T-cell (primary cell): ENCODE results near the gene NDST1. TPM values are rescaled to one million over a fixed set of nuclear protein-coding genes. Genes with fewer than 3 reads are reported as not detected.

ENCODE experiments used
- ATAC-seq, 4 experiments: fragments of 200-7000 bp in 3 of 4; fragments of 150-1000 bp in 1 of 4; cut with Tn5 transposase; replicated peaks in 1 of 4; 1 replicate in 3 of 4; 2 replicates in 1 of 4; pipeline ENCODE4 v1.10.0; 2021; ENCODE audit warnings: moderate library complexity in 3 of 4, mild to moderate bottlenecking in 2 of 4, moderate number of reproducible peaks in 1 of 4
- CTCF ChIA-PET, 2 donors: fragments of 300-600 bp; sonication (Branson Sonifier 250); formaldehyde crosslinking; loops; one replicate each; lab custom pipeline; 2022; ENCODE audit warnings: antibody characterized with exemption in 2 of 2; lab: Charles Lee
- POLR2A ChIA-PET, 2 donors: fragments of 300-600 bp; sonication (Branson Sonifier 250); formaldehyde crosslinking; loops; one replicate each; lab custom pipeline; 2022; ENCODE audit warnings: antibody characterized with exemption in 2 of 2; lab: Charles Lee
- DNase-seq, 35 experiments: peaks; one replicate each; pipeline versions ENCODE4 v3.0.0 to v3.0.0-alpha.2; 2013 to 2023
- H3K27ac ChIP-seq: one replicate; pipeline ENCODE4 v1.5.1; 2013; ENCODE audit warnings: low read length
- H3K27me3 ChIP-seq, 2 experiments: replicated peaks in 1 of 2; 1 replicate in 1 of 2; 2 replicates in 1 of 2; pipeline versions ENCODE4 v1.6.1 to v1.7.0; 2013; ENCODE audit warnings: low read length in 1 of 2, mixed read lengths in 1 of 2; ENCODE audit not compliant: control insufficient read depth in 2 of 2, insufficient read depth in 2 of 2; ENCODE audit errors: extremely low read depth in 1 of 2
- H3K36me3 ChIP-seq, 2 donors: 1 replicate in 1 of 2; 2 replicates in 1 of 2; pipeline versions ENCODE4 v1.6.1 to v1.7.0; 2013; ENCODE audit warnings: low read length in 1 of 2; ENCODE audit not compliant: control insufficient read depth in 2 of 2, insufficient read depth in 1 of 2; ENCODE audit errors: extremely low read depth in 1 of 2
- H3K4me1 ChIP-seq, 2 experiments: 1 replicate in 1 of 2; 2 replicates in 1 of 2; pipeline versions ENCODE4 v1.6.1 to v1.7.0; 2013; ENCODE audit warnings: low read length in 2 of 2, mixed read lengths in 1 of 2; ENCODE audit not compliant: insufficient read depth in 2 of 2, control insufficient read depth in 1 of 2; ENCODE audit errors: extremely low read depth in 1 of 2
- H3K4me3 ChIP-seq, 2 donors: 1 replicate in 1 of 2; 2 replicates in 1 of 2; pipeline versions ENCODE4 v1.5.1 to v1.7.0; 2013; ENCODE audit warnings: mild to moderate bottlenecking in 2 of 2, low read length in 1 of 2, moderate library complexity in 1 of 2; ENCODE audit not compliant: control insufficient read depth in 1 of 2; ENCODE audit errors: extremely low read depth in 1 of 2
- H3K9me3 ChIP-seq: 2 replicates; pipeline ENCODE4 v1.7.0; 2013
- H3K27ac Mint-ChIP-seq, 2 donors: one replicate each; pipeline ENCODE4 v1.8.0; 2020 to 2021; ENCODE audit warnings: mild to moderate bottlenecking in 2 of 2, mixed read lengths in 2 of 2
- H3K27me3 Mint-ChIP-seq, 2 donors: one replicate each; pipeline ENCODE4 v1.8.0; 2021 to 2022; ENCODE audit warnings: mixed read lengths in 2 of 2
- H3K36me3 Mint-ChIP-seq: one replicate; pipeline ENCODE4 v1.8.0; 2021; ENCODE audit warnings: mixed read lengths
- H3K4me1 Mint-ChIP-seq, 3 donors: one replicate each; pipeline ENCODE4 v1.8.0; 2020 to 2022; ENCODE audit warnings: mixed read lengths in 3 of 3, mild to moderate bottlenecking in 1 of 3
- H3K4me3 Mint-ChIP-seq, 3 donors: one replicate each; pipeline ENCODE4 v1.8.0; 2020 to 2022; ENCODE audit warnings: mild to moderate bottlenecking in 3 of 3, mixed read lengths in 3 of 3, moderate library complexity in 3 of 3
- H3K9me3 Mint-ChIP-seq, 3 donors: one replicate each; pipeline ENCODE4 v1.8.0; 2020 to 2022; ENCODE audit warnings: mixed read lengths in 3 of 3
- WGBS: methylation state at CpG from one replicate; pipeline ENCODE4 v1.1.5; 2013; ENCODE audit warnings: missing lambda C conversion rate; ENCODE audit not compliant: insufficient coverage; 5-methylcytosine and 5-hydroxymethylcytosine counted together
- total RNA-seq, 35 experiments: library from RNA in 6 of 35; stranded (reverse) in 6 of 35; fragments of 120-200 nt in 1 of 35; gene quantifications; one replicate each; pipeline versions ENCODE4 v1.2.1 to v1.2.4 and lab custom pipeline; 2013 to 2026

NDST1 gene
- total RNA-seq, 5 donors from 2014 or later (not counting 1 experiment from before 2014, with no cell fraction given): 0.83 to 2.0 (median 1.2) TPM

DNA sequence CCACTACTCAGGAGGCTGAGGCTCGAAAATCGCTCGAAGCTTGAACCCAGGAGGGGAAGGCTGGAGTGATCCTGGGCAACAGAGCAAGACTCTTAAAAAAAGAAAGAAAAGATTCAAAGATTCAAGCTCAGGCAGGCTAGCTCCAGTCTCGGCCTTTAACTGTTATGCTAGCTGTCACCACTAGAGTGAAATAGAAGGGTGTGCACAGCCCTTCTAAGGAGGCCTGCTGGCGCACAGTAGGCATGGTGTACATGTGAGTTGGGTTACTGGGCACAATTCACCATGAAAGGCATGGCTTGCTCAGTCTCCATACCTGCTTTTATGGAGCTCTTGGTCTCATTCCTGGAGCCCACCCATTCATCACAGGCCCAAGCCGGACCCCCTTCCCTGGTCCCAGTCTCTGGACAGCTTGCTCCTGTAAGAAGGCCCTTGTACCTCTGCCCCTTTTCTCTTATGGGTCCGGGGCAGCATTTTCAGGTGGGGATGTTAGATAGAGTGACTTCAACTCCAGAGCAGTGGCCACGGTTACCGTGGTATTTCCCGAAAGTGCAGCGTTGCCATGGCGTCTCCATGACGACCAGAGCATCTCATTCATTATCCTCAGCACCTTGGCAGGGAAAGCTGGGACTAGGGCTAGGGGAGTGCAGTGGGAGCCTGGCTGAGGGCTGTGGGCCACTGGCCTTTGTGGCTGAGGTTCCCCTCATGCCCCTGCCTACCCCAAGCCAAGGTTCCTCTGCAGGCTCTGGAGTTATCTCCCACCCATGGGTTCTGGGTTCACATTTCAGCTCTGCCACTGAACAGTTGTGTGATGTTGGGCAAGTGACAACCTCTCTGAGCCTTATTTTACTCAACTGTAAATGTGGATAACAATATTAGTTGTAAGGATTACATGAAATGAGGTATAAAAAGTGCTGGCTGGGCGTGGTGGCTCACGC is 5.7 kb downstream of the NDST1 start:
- Histone ChIP-seq H3K9me3 (no peaks in the 10 kb centered on the region), H3K4me1 (no peaks in the 10 kb centered on the region), H3K27me3 (peaks cover 0 to 9% of the 10 kb centered on the region in 2 experiments), H3K36me3 (no peaks in the 10 kb centered on the region), H3K4me3 (no peak overlapping the region), H3K27ac (no peak overlapping the region)
- Mint-ChIP-seq H3K4me1 (no peaks in the 10 kb centered on the region), H3K9me3 (no peaks in the 10 kb centered on the region), H3K27ac (no peak overlapping the region), H3K27me3 (no peaks in the 10 kb centered on the region), H3K36me3 (no peaks in the 10 kb centered on the region), H3K4me3 (no peak overlapping the region)
- 96% methylated on average over 3 of the region's 15 CpGs for WGBS
- POLR2A ChIA-PET: no interaction called here
- DNase-seq (no peak), ATAC-seq (no peak)
- CTCF ChIA-PET: interaction anchor here in 1 of 2 donors (0.6 kb wide), 2 partner anchors 40 to 55 kb away, joined by 3 to 9 read pairs; no protein-coding TSS in a partner anchor

DNA sequence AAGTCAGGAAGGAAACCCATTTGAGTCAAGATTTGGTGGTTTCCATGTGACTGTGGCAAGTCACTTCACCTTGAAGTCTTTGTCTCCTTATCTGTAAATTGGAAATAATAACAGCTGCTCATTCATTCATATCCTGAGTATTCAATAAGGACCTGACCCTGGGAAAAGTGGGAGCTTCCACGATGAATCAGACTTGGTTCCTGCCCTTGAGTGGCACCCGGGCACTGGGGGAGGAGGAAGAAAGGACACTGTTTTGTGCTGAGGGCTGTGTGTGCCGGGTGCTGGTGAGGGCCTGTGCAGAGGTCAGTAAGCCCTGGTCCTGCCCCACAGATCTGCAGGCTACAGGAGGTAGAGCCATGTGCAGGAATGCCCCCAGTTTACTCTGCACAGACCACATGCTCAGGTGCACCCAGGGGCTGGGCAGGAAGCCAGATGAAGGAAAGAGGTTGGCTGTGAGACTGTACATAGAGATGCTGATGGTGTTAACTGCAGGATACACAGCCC is 6.8 kb downstream of the NDST1 start:
- no peaks in the 10 kb centered on the region for H3K4me1 Mint-ChIP-seq
- Histone ChIP-seq H3K27ac (no peak overlapping the region), H3K36me3 (no peaks in the 10 kb centered on the region), H3K27me3 (peaks cover 0 to 9% of the 10 kb centered on the region in 2 experiments), H3K4me3 (no peak overlapping the region), H3K4me1 (no peaks in the 10 kb centered on the region), H3K9me3 (no peaks in the 10 kb centered on the region)
- 82% methylated on average over 3 of the region's 3 CpGs for WGBS
- POLR2A ChIA-PET: no interaction called here
- no peak overlapping the region for H3K27ac Mint-ChIP-seq
- DNase-seq (no peak), ATAC-seq (no peak)
- no peaks in the 10 kb centered on the region for H3K27me3 Mint-ChIP-seq
- CTCF ChIA-PET: no interaction called here
- H3K9me3 Mint-ChIP-seq: no peaks in the 10 kb centered on the region
- H3K4me3 Mint-ChIP-seq: no peak overlapping the region
- no peaks in the 10 kb centered on the region for H3K36me3 Mint-ChIP-seq

DNA sequence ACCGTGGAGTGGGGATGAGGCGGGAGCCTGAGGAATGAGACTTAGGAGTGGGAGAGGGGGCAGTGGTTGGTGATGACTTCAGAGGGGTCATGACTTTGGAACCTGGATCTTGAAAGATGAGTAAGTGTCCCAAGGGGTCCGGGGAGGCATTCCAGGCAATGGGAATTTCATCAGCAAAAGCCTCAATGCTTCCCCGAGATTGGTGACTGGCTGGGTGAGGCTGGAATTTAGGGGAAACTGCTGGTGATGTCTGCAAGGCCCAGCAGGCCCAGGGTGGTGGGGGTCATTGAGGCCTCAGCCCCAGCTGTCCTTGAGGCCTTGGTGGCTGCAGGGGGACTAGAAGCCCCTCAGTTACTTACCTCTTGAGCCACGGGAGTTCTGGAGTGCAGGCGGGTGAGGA is 7.5 kb downstream of the NDST1 start:
- H3K27me3 Mint-ChIP-seq: no peaks in the 10 kb centered on the region
- ChIA-PET CTCF (no interaction called here), POLR2A (no interaction called here)
- ATAC-seq: no peak
- no peaks in the 10 kb centered on the region for H3K36me3 ChIP-seq
- H3K27ac Mint-ChIP-seq: no peak overlapping the region
- no peaks in the 10 kb centered on the region for H3K4me1 ChIP-seq
- no peaks in the 10 kb centered on the region for H3K4me1 Mint-ChIP-seq
- no peaks in the 10 kb centered on the region for H3K9me3 ChIP-seq
- peaks cover 0 to 9% of the 10 kb centered on the region in 2 experiments for H3K27me3 ChIP-seq
- H3K27ac ChIP-seq: no peak overlapping the region
- H3K9me3 Mint-ChIP-seq: no peaks in the 10 kb centered on the region
- no peak for DNase-seq
- H3K36me3 Mint-ChIP-seq: no peaks in the 10 kb centered on the region
- no peak overlapping the region for H3K4me3 Mint-ChIP-seq
- WGBS: 76% methylated on average over 4 of the region's 6 CpGs
- no peak overlapping the region for H3K4me3 ChIP-seq

DNA sequence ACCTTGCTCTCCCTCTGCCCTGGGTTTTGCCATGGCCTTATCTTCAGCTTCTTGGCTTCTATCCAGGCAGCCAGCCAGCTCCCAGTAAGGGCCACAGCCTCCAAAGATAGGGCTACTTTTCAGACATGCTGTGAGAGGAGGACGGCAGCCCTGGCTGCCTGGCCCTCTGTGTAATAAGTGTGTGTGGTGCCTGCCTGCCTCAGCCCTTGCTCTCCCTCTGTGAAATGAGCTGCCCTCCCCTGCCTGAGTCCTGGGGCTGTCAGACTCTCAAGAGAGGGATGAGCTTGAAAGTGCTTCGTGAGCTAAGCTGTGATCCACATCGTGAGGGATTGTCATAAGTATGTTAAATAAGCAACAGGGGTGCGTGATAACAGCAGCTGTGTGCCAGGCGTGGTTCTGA is 8.1 kb downstream of the NDST1 start:
- no peaks in the 10 kb centered on the region for H3K4me1 ChIP-seq
- H3K27me3 ChIP-seq: peaks cover 0 to 9% of the 10 kb centered on the region in 2 experiments
- no peaks in the 10 kb centered on the region for H3K9me3 ChIP-seq
- DNase-seq: no peak
- Mint-ChIP-seq H3K36me3 (no peaks in the 10 kb centered on the region), H3K4me3 (no peak overlapping the region), H3K9me3 (no peaks in the 10 kb centered on the region), H3K27me3 (no peaks in the 10 kb centered on the region), H3K27ac (no peak overlapping the region), H3K4me1 (no peaks in the 10 kb centered on the region)
- WGBS: no CpG with 5 or more reads among the region's 5 CpGs
- CTCF ChIA-PET: no interaction called here
- H3K4me3 ChIP-seq: no peak overlapping the region
- no peaks in the 10 kb centered on the region for H3K36me3 ChIP-seq
- no peak overlapping the region for H3K27ac ChIP-seq
- POLR2A ChIA-PET: no interaction called here
- ATAC-seq: no peak

DNA sequence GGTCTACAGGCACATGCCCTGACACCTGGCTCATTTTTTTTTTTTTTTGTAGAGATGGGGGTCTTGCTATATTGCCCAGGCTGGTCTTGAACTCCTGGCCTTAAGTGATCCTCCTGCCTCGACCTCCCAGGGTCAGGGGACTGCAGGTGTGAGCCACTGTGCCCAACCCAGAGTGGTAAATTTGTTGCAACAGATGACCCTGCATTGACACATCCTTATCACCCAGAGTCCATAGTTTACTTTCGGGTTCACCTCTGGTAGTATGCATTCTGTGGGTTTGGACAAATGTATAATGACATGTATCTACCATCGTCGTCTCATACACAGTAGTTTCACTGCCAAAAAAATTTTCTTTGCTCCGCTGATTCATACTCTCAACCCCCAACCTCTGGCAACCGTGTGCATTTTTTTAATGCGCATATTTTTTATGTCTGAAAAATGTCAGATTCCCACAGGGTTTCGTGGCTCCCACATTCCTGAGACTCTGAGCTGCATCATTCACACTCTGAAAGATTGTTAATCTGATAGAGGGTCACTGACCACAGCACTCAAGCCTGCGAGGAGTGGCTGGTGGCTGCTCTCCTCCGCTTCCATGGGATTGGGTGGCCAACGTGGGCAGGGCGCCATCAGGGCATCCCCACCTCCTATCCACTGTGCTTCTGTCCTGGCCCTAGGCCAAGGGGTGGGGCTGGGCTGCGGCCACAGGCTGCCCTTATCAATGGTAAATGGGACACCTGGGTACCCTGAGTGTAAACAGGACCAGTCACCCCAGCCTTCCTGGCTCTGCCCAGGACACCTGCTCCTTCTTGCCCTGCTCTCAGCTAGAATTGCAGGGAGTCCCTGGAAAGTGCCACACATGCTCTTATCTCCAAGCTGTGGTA is 9.6 kb downstream of the NDST1 start:
- whole genome bisulfite sequencing: 70% methylated on average over 7 of the region's 13 CpGs
- Mint-ChIP-seq H3K27ac (no peak overlapping the region), H3K4me1 (no peaks in the 10 kb centered on the region), H3K36me3 (no peaks in the 10 kb centered on the region), H3K27me3 (no peaks in the 10 kb centered on the region), H3K4me3 (no peak overlapping the region), H3K9me3 (no peaks in the 10 kb centered on the region)
- Histone ChIP-seq H3K27me3 (peaks cover 0 to 5% of the 10 kb centered on the region in 2 experiments), H3K4me3 (no peak overlapping the region), H3K36me3 (no peaks in the 10 kb centered on the region), H3K27ac (no peak overlapping the region), H3K9me3 (no peaks in the 10 kb centered on the region), H3K4me1 (no peaks in the 10 kb centered on the region)
- ChIA-PET POLR2A (interaction anchor here in 1 of 2 donors (0.6 kb wide), 1 partner anchor 548 kb away, joined by 4 read pairs; no protein-coding TSS in a partner anchor), CTCF (interaction anchor here in 1 of 2 donors (0.7 kb wide), 1 partner anchor 27 kb away, joined by 3 read pairs; no protein-coding TSS in a partner anchor)
- no peak for ATAC-seq
- DNase-seq: no peak
